CD4-positive, alpha-beta T cell treated with Interleukin-21 for 1 hour (primary cell): ENCODE measurements around the gene TENM4.
"Not testable (repeated sequence)": the region's sequence is repeated elsewhere in the genome, so short reads cannot be mapped to it uniquely, and the experiment has no call there.

ENCODE experiments used
- DNase-seq: peaks from one replicate; pipeline ENCODE4 v3.0.0-alpha.2; 2020

The TENM4 gene

GRCh38 chr11:78920329-78920728 is 520.5 kb downstream of the TENM4 start:
- no peak for DNase-seq

GRCh38 chr11:78916759-78917158 is 524.1 kb downstream of the TENM4 start:
- DNase-seq: no peak

GRCh38 chr11:78914503-78914902 is 526.3 kb downstream of the TENM4 start:
- DNase-seq: no peak

- DNase-seq: no peak
Measured at GRCh38 chr11:78912778-78913177, 528.1 kb downstream of the TENM4 start.

- DNase-seq: no peak
Measured at GRCh38 chr11:78910322-78910721, 530.5 kb downstream of the TENM4 start.

- no peak for DNase-seq
Measured at GRCh38 chr11:78909386-78909785, 531.4 kb downstream of the TENM4 start.

- DNase-seq: no peak
Measured at GRCh38 chr11:78907636-78908035, 533.2 kb downstream of the TENM4 start.

- DNase-seq: no peak
Measured at GRCh38 chr11:78906566-78906965, 534.3 kb downstream of the TENM4 start.

GRCh38 chr11:78905756-78906155 is 535.1 kb downstream of the TENM4 start:
- no peak for DNase-seq

- no peak for DNase-seq
Measured at GRCh38 chr11:78902771-78903507, 537.9 kb downstream of the TENM4 start.

GRCh38 chr11:78901831-78902230 is 539.0 kb downstream of the TENM4 start:
- DNase-seq: no peak

- no peak for DNase-seq
Measured at GRCh38 chr11:78898266-78898775, 542.5 kb downstream of the TENM4 start.

- DNase-seq: no peak
Measured at GRCh38 chr11:78893996-78894395, 546.8 kb downstream of the TENM4 start.

GRCh38 chr11:78889698-78890097 is 551.1 kb downstream of the TENM4 start:
- no peak for DNase-seq

- no peak for DNase-seq
Measured at GRCh38 chr11:78886616-78887015, 554.2 kb downstream of the TENM4 start.

GRCh38 chr11:78884761-78885160 is 556.1 kb downstream of the TENM4 start:
- DNase-seq: no peak

GRCh38 chr11:78883506-78883905 is 557.3 kb downstream of the TENM4 start:
- no peak for DNase-seq

GRCh38 chr11:78879094-78879980 is 561.5 kb downstream of the TENM4 start:
- DNase-seq: not testable (repeated sequence)

GRCh38 chr11:78878631-78879030 is 562.2 kb downstream of the TENM4 start:
- no peak for DNase-seq

GRCh38 chr11:78876676-78877075 is 564.2 kb downstream of the TENM4 start:
- no peak for DNase-seq

GRCh38 chr11:78870655-78871054 is 570.2 kb downstream of the TENM4 start:
- no peak for DNase-seq

- DNase-seq: no peak
Measured at GRCh38 chr11:78869293-78869692, 571.5 kb downstream of the TENM4 start.

GRCh38 chr11:78868563-78868962 is 572.3 kb downstream of the TENM4 start:
- no peak for DNase-seq
